ENCODE measurements around the gene SMOC2. TPM values are rescaled to one million over a fixed set of nuclear protein-coding genes. Genes with fewer than 3 reads are reported as not detected.

Gene SMOC2
- polyA plus RNA-seq, 1 of the 3 experiments (the other 2 are of a cell fraction), result not detected

DNA sequence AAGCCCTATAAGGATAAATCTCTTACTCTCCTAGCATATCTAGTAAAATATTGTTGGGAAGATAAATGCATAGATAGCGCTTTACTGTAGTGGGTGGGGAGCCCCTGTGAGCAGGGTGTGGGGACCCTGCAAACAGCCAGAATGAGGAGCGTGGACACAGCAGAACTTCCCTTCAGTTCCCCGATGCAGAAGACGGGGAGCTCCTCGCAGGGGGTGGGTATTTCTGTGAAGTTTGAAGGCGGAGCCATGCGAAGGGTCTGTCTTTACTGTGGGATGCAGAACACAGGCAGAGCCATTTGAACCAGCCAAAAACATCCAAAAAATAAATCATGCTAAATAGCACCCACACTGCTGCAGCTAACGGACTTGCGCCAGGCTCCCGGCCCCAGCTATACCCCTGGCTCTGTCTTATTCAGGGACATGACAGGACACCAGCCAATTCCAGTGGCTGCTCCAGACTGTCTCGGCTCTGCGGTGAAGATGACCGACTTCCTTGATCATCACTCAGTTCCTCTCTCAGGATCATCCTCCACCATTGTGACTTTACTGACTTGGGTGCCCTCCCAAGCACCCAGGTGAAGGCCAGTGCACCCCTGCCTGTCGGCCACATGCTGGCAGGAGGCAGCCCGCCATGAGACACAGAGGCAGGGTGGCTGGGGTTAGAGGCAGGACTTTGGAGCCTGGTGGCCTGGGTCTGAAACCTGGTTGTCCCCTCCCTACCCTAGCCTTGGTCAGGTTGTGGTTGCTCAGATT lies 134.5 kb downstream of the SMOC2 start:
- no peak overlapping the region for H2AFZ ChIP-seq (ENCODE audit: low read depth)
- H3K4me1 ChIP-seq (ENCODE audit: control insufficient read depth in 1 of 2, insufficient read depth in 2 of 2, low read depth in 1 of 2, low read length in 1 of 2), result no peaks in the 10 kb centered on the region
- H3K4me2 ChIP-seq, result no peak overlapping the region
- H3K27ac ChIP-seq (ENCODE audit: low read depth in 2 of 2, low read length in 1 of 2), result no peak overlapping the region
- H3K9me3 ChIP-seq, result no peaks in the 10 kb centered on the region
- TF ChIP-seq POLR2AphosphoS5 (IDR thresholded peaks at IDR 0.05; ENCODE audit: low read depth, low read length) (no peak), GATA2 (CRISPR knock-in tag; IDR thresholded peaks at IDR 0.05) (no peak), MEF2A (IDR thresholded peaks at IDR 0.05; ENCODE audit: borderline replicate concordance, low read depth) (no peak), ELF1 (IDR thresholded peaks at IDR 0.05) (no peak), RXRA (IDR thresholded peaks at IDR 0.05; ENCODE audit: borderline replicate concordance, low read depth) (no peak), NRF1 (IDR thresholded peaks at IDR 0.05; ENCODE audit: low read depth, low read length) (no peak), FOXJ3 (CRISPR knock-in tag; IDR thresholded peaks at IDR 0.05) (no peak), RFX5 (IDR thresholded peaks at IDR 0.05; ENCODE audit: low read length) (no peak), TCF12 (IDR thresholded peaks at IDR 0.05) (no peak), FOSL2 (IDR thresholded peaks at IDR 0.05; ENCODE audit: borderline replicate concordance, low read depth) (no peak)
- H3K9me2 ChIP-seq, result no peaks in the 10 kb centered on the region
- no peaks in the 10 kb centered on the region for H3K79me2 ChIP-seq (ENCODE audit: insufficient read depth)
- 51% methylated on average over 12 of the region's 15 CpGs for WGBS (ENCODE audit: low lambda C conversion rate)
- no peaks in the 10 kb centered on the region for H3K36me3 ChIP-seq (replicated peaks in 1 of 2; ENCODE audit: control insufficient read depth in 1 of 2, insufficient read depth in 2 of 2, low read length in 1 of 2)
- no peak overlapping the region for H3K4me3 ChIP-seq (ENCODE audit: low read depth in 2 of 2, low read length in 1 of 2)
- no peaks in the 10 kb centered on the region for H3F3A ChIP-seq (replicated peaks; ENCODE audit: insufficient read depth)
- no peaks in the 10 kb centered on the region for H3K27me3 ChIP-seq (ENCODE audit: insufficient read depth)
- ChIA-PET CTCF (interaction anchor here (1.0 kb wide), 1 partner anchor 20 kb away, joined by 3 read pairs; no protein-coding TSS in a partner anchor), POLR2A (no interaction called here)
- H4K20me1 ChIP-seq (ENCODE audit: insufficient read depth), result no peaks in the 10 kb centered on the region
- no peak for DNase-seq
- H3K9ac ChIP-seq, result no peak overlapping the region

GRCh38 chr6:168576388-168576787 lies 135.4 kb downstream of the SMOC2 start:
- Histone ChIP-seq H3K79me2 (ENCODE audit: insufficient read depth) (no peaks in the 10 kb centered on the region), H3K9ac (no peak overlapping the region), H2AFZ (ENCODE audit: low read depth) (no peak overlapping the region), H3F3A (replicated peaks; ENCODE audit: insufficient read depth) (no peaks in the 10 kb centered on the region), H3K4me2 (no peak overlapping the region), H3K36me3 (replicated peaks in 1 of 2; ENCODE audit: control insufficient read depth in 1 of 2, insufficient read depth in 2 of 2, low read length in 1 of 2) (no peaks in the 10 kb centered on the region), H3K9me3 (no peaks in the 10 kb centered on the region), H3K27me3 (ENCODE audit: insufficient read depth) (no peaks in the 10 kb centered on the region), H3K27ac (ENCODE audit: low read depth in 2 of 2, low read length in 1 of 2) (no peak overlapping the region), H3K9me2 (no peaks in the 10 kb centered on the region), H4K20me1 (ENCODE audit: insufficient read depth) (no peaks in the 10 kb centered on the region), H3K4me1 (ENCODE audit: control insufficient read depth in 1 of 2, insufficient read depth in 2 of 2, low read depth in 1 of 2, low read length in 1 of 2) (no peaks in the 10 kb centered on the region), H3K4me3 (ENCODE audit: low read depth in 2 of 2, low read length in 1 of 2) (no peak overlapping the region)
- TF ChIP-seq YY1 (IDR thresholded peaks at IDR 0.05; ENCODE audit: low read depth), result no peak
- TF ChIP-seq IRF3 (IDR thresholded peaks at IDR 0.05; ENCODE audit: low read depth, low read length), result no peak
- TF ChIP-seq PBX3 (IDR thresholded peaks at IDR 0.05), result no peak
- TF ChIP-seq EP300 (IDR thresholded peaks at IDR 0.05; ENCODE audit: borderline replicate concordance in 1 of 2, low read depth in 1 of 2, low read length in 1 of 2), result no peak
- no peak for TF ChIP-seq RAD21 (IDR thresholded peaks at IDR 0.05; ENCODE audit: low read length)
- no peak for TF ChIP-seq TAF1 (IDR thresholded peaks at IDR 0.05; ENCODE audit: borderline replicate concordance, low read depth, low read length)
- no peak for TF ChIP-seq REST (IDR thresholded peaks at IDR 0.05; ENCODE audit: low read depth, low read length)
- TF ChIP-seq JUND (IDR thresholded peaks at IDR 0.05), result no peak
- TF ChIP-seq MXI1 (IDR thresholded peaks at IDR 0.05; ENCODE audit: low read depth, low read length), result no peak
- TF ChIP-seq, protein P1, sequence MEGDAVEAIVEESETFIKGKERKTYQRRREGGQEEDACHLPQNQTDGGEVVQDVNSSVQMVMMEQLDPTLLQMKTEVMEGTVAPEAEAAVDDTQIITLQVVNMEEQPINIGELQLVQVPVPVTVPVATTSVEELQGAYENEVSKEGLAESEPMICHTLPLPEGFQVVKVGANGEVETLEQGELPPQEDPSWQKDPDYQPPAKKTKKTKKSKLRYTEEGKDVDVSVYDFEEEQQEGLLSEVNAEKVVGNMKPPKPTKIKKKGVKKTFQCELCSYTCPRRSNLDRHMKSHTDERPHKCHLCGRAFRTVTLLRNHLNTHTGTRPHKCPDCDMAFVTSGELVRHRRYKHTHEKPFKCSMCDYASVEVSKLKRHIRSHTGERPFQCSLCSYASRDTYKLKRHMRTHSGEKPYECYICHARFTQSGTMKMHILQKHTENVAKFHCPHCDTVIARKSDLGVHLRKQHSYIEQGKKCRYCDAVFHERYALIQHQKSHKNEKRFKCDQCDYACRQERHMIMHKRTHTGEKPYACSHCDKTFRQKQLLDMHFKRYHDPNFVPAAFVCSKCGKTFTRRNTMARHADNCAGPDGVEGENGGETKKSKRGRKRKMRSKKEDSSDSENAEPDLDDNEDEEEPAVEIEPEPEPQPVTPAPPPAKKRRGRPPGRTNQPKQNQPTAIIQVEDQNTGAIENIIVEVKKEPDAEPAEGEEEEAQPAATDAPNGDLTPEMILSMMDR (IDR thresholded peaks at IDR 0.05), result no peak
- no peak for TF ChIP-seq NRF1 (IDR thresholded peaks at IDR 0.05; ENCODE audit: low read depth, low read length)
- no peak for TF ChIP-seq POLR2AphosphoS5 (IDR thresholded peaks at IDR 0.05; ENCODE audit: low read depth, low read length)
- 68% methylated on average over 10 of the region's 14 CpGs for WGBS (ENCODE audit: low lambda C conversion rate)
- CTCF ChIA-PET, result no interaction called here
- POLR2A ChIA-PET, result no interaction called here
- DNase-seq, result no peak
